ENCODE data around the gene SLC22A8.

The SLC22A8 gene

DNA sequence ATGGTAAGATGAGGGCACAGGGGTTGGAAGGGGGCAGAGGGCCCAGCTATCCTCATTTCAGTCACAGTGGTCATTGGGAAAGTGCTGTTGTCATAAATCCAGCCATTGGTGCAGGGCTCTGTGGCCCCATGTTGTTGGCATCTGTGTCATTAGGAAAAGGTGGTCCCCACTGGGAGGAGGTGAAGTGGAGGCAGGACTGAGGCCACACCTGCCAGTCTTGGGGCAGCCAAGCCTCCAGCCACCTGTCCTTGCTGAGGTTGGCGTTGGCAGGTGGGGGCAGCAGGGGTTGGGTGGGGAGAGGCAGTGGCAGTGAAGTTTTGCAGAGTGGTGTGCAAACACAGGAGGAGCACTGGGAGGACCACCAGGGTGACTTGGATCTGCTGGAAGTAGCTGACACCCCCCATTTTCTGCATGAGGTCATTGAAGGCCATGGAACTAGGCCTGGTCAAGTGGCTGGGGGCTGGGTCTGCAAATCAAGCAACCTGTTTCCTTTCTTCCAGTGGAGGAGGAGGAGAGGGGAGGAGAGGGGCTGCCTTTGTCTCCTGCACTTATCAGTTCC, 56.1 kb downstream of the SLC22A8 start:
- Histone ChIP-seq H3K27ac (no peak overlapping the region), H3K36me3 (no peaks in the 10 kb centered on the region), H3K9me3 (no peaks in the 10 kb centered on the region), H3K27me3 (peaks cover 0 to 9% of the 10 kb centered on the region in 2 donors), H3K4me3 (no peak overlapping the region), H3K4me1 (peaks cover 0 to 10% (median 5%) of the 10 kb centered on the region in 4 donors)
- intact Hi-C loops (cut with DNase I; ENCODE audit: low total_unique reads) = no loop called here
- TF ChIP-seq, protein P1, sequence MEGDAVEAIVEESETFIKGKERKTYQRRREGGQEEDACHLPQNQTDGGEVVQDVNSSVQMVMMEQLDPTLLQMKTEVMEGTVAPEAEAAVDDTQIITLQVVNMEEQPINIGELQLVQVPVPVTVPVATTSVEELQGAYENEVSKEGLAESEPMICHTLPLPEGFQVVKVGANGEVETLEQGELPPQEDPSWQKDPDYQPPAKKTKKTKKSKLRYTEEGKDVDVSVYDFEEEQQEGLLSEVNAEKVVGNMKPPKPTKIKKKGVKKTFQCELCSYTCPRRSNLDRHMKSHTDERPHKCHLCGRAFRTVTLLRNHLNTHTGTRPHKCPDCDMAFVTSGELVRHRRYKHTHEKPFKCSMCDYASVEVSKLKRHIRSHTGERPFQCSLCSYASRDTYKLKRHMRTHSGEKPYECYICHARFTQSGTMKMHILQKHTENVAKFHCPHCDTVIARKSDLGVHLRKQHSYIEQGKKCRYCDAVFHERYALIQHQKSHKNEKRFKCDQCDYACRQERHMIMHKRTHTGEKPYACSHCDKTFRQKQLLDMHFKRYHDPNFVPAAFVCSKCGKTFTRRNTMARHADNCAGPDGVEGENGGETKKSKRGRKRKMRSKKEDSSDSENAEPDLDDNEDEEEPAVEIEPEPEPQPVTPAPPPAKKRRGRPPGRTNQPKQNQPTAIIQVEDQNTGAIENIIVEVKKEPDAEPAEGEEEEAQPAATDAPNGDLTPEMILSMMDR (IDR thresholded peaks at IDR 0.05) = no peak
- DNase-seq = no peak

DNA sequence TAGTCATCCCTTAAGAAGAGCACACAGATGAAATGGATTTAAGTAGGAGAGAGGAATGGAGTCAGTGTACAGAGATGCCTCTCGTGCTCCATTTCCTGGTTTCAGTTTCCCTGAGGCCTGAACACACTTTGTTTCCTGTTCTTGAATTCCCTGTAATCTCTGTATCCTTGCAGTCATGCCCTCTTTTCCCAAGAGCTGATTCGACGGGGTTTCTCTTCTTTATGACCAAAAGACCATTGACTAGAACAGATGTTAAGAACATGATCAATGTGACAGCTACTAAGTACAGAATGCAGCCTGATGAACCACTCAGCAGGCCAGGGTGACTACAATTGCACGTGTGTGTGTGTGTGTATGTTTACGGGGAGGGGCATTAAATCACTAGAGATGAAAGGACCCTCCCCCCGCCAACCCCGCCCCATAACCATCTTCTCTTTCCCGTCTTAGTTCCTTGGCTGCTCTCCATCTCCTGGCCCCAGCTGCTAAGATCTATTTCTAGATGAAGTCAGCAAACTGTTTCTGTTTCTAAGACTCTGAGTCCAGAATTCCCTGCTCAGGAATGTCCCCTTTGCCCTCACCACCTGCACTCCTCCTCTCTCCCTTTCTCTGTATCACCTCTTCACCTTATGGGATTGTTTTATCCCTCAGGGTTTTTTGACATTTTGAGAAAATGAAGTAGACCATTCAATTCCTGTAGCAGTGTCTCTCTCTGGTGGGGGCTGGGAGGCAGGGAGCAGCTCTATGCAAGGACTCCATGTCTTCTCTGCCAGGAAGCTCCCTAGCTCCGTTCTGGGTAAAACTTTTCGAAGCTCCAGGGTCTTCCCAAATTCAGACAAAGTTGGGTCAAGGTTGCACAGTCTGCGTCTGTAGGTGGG, 56.9 kb downstream of the SLC22A8 start:
- H3K4me3 ChIP-seq = no peak overlapping the region
- intact Hi-C loops (cut with DNase I; ENCODE audit: low total_unique reads) = no loop called here
- no peak for DNase-seq
- peaks cover 0 to 12% of the 10 kb centered on the region in 2 donors for H3K27me3 ChIP-seq
- H3K27ac ChIP-seq = no peak overlapping the region
- no peaks in the 10 kb centered on the region for H3K9me3 ChIP-seq
- H3K4me1 ChIP-seq = peaks cover 0 to 10% (median 5%) of the 10 kb centered on the region in 4 donors
- TF ChIP-seq, protein P1 (IDR thresholded peaks at IDR 0.05) = no peak
- H3K36me3 ChIP-seq = no peaks in the 10 kb centered on the region

DNA sequence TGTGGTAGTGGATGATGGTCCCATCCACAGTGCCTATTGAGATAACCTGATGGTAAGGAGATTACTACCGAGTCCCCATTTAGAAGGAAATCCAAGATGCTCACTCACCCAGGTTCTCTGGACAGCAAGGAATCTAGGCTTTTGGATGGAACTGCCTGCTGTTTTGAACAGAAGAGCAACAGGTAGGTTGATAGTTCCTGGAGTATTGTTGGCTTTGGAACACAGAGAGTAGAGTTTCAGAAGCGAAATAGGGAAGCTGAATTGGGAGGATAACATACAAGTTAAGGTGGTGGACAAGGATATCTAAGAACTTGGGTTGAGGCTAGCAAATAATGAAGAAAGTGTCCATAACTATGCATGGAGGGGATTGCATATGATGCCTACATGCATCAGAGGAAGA, 58.5 kb downstream of the SLC22A8 start:
- no peak for DNase-seq
- H3K4me3 ChIP-seq = no peak overlapping the region
- TF ChIP-seq, protein P1 (IDR thresholded peaks at IDR 0.05) = no peak
- H3K27me3 ChIP-seq = peaks cover 0 to 12% of the 10 kb centered on the region in 2 donors
- H3K36me3 ChIP-seq = no peaks in the 10 kb centered on the region
- H3K9me3 ChIP-seq = no peaks in the 10 kb centered on the region
- H3K27ac ChIP-seq = no peak overlapping the region
- peaks cover 0 to 10% (median 5%) of the 10 kb centered on the region in 4 donors for H3K4me1 ChIP-seq
- intact Hi-C loops (cut with DNase I; ENCODE audit: low total_unique reads) = no loop called here

DNA sequence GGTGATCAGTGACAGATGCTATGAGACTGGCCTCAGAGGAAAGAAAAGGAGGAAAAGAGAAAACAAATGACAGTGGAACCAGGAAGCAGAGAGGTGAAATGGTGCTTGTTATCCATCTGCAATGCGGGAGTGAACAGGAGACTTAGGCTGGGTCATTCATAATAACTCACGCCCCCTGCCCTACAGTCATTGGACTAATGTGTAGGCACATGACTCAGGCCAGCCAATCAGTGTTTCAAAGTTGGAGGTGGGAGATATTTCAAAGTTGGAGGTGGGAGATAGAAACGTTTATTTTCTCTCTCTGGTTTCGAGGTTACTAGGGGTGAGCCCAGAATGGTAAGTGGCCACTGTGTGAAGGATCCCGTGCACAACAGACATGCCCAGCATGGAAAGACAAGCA, 61.2 kb downstream of the SLC22A8 start:
- TF ChIP-seq, protein P1 (IDR thresholded peaks at IDR 0.05) = no peak
- no peaks in the 10 kb centered on the region for H3K9me3 ChIP-seq
- H3K27ac ChIP-seq = no peak overlapping the region
- H3K27me3 ChIP-seq = peaks cover 0 to 12% of the 10 kb centered on the region in 2 donors
- no peaks in the 10 kb centered on the region for H3K36me3 ChIP-seq
- intact Hi-C loops (cut with DNase I; ENCODE audit: low total_unique reads) = no loop called here
- H3K4me3 ChIP-seq = no peak overlapping the region
- H3K4me1 ChIP-seq = peaks cover 0 to 8% (median 3%) of the 10 kb centered on the region in 4 donors
- no peak for DNase-seq

DNA sequence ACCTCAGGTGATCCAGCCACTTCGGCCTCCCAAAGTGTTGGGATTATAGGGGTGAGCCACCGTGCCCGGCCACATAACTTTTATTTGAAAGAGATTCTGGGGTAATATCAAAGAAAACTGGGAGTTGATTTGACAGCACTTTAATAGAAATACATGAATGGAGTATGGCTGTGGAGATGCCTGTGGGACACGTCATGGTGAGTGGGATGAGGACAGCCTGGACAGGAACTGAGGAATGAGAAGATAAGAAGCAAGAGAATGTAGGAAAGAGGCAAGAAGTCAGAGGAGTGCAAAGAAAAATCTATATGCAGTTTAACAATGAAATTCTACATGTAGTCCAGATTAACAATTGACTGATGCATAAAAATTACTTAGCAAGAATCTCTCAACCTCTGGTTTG, 61.8 kb downstream of the SLC22A8 start:
- peaks cover 0 to 2% (median under 1%) of the 10 kb centered on the region in 4 donors for H3K4me1 ChIP-seq
- intact Hi-C loops (cut with DNase I; ENCODE audit: low total_unique reads) = no loop called here
- TF ChIP-seq, protein P1 (IDR thresholded peaks at IDR 0.05) = no peak
- no peaks in the 10 kb centered on the region for H3K36me3 ChIP-seq
- no peaks in the 10 kb centered on the region for H3K9me3 ChIP-seq
- peaks cover 0 to 12% of the 10 kb centered on the region in 2 donors for H3K27me3 ChIP-seq
- no peak overlapping the region for H3K27ac ChIP-seq
- no peak overlapping the region for H3K4me3 ChIP-seq
- no peak for DNase-seq
